HCT116 (cell line): Measurements from ENCODE around the gene TPPP2. TPM values are rescaled to one million over a fixed set of nuclear protein-coding genes. Genes with fewer than 3 reads are reported as not detected.

Experiments used
- ATAC-seq: fragments of 200-7000 bp; cut with Tn5 transposase; 2 replicates; pipeline ENCODE4 v1.9.1; 2020; ENCODE audit warnings: mild to moderate bottlenecking, moderate library complexity
- BruUV-seq: library from RNA; stranded (reverse); fragments of 400-500 nt; replicated peaks from 2 replicates; lab custom pipeline; 2021; lab: Mats Ljungman, UMichigan
- CTCF ChIA-PET: fragments of 300-600 bp; sonication (Branson Sonifier 250); formaldehyde crosslinking; loops from one replicate; lab custom pipeline; 2021; ENCODE audit warnings: antibody characterized with exemption; lab: Charles Lee
- POLR2A ChIA-PET: fragments of 300-600, 350-600 bp; sonication (Branson Sonifier 250); formaldehyde crosslinking; loops from one replicate; lab custom pipeline; 2021; ENCODE audit warnings: antibody characterized with exemption; lab: Charles Lee
- RAD21 ChIA-PET, 2 experiments: fragments of 300-600 bp; sonication (Branson Sonifier 250); formaldehyde crosslinking; loops; one replicate each; lab custom pipeline; 2023; ENCODE audit warnings: low total read pairs in 2 of 2; ENCODE audit not compliant: uncharacterized antibody in 2 of 2, unreplicated experiment in 2 of 2, low non-redundant PET in 1 of 2; lab: Charles Lee
- DNase-seq: peaks from one replicate; pipeline ENCODE4 v3.0.0-alpha.2; 2010; ENCODE audit warnings: low read depth, low spot score
- H2AFZ ChIP-seq: fragments of 200-600 bp; shearing (Covaris generic), sonication (generic); 2 replicates; pipeline ENCODE4 v1.6.1; 2017; ENCODE audit warnings: low read depth, mixed run types, mixed read lengths, antibody characterized with exemption, low read length; ENCODE audit not compliant: poor library complexity, severe bottlenecking
- H3K27ac ChIP-seq: 2 replicates; pipeline ENCODE4 v1.5.1; 2012; ENCODE audit warnings: low read depth, low read length
- H3K27me3 ChIP-seq: fragments of 200-600 bp; sonication (generic); 2 replicates; pipeline ENCODE4 v1.6.1; 2016; ENCODE audit warnings: mixed run types, low read length, mixed read lengths; ENCODE audit not compliant: insufficient read depth
- H3K36me3 ChIP-seq, 2 experiments: fragments of 200-500 bp in 1 of 2; fragments of 200-600 bp in 1 of 2; sonication (Bioruptor generic) in 1 of 2; sonication (generic) in 1 of 2; 2 replicates each; pipeline versions ENCODE4 v1.5.1 to v1.6.1; 2014 to 2016; ENCODE audit warnings: low read length in 2 of 2, inconsistent platforms in 1 of 2, mixed read lengths in 1 of 2, mixed run types in 1 of 2; ENCODE audit not compliant: insufficient read depth in 2 of 2, control insufficient read depth in 1 of 2
- H3K4me1 ChIP-seq, 2 experiments: fragments of 200-600 bp in 1 of 2; sonication (generic) in 1 of 2; 2 replicates each; pipeline versions ENCODE4 v1.5.1 to v1.6.1; 2012 to 2017; ENCODE audit warnings: low read length in 2 of 2, inconsistent platforms in 1 of 2, mild to moderate bottlenecking in 1 of 2, mixed read lengths in 1 of 2, mixed run types in 1 of 2, moderate library complexity in 1 of 2; ENCODE audit not compliant: insufficient read depth in 2 of 2, control insufficient read depth in 1 of 2
- H3K4me2 ChIP-seq: fragments of 200-600 bp; sonication (generic); 2 replicates; pipeline ENCODE4 v1.6.1; 2017; ENCODE audit warnings: mixed run types, low read length, mixed read lengths
- H3K4me3 ChIP-seq, 2 experiments: fragments of 200-600 bp in 1 of 2; sonication (generic) in 1 of 2; replicated peaks in 1 of 2; 2 replicates each; pipeline ENCODE4 v1.5.1; 2011 to 2016; ENCODE audit warnings: low read length in 2 of 2, control low read depth in 1 of 2, low read depth in 1 of 2, mild to moderate bottlenecking in 1 of 2, mixed read lengths in 1 of 2, mixed run types in 1 of 2
- H3K79me2 ChIP-seq: fragments of 200-600 bp; sonication (generic); 2 replicates; pipeline ENCODE4 v1.6.1; 2017; ENCODE audit warnings: mild to moderate bottlenecking, mixed run types, low read length, moderate library complexity, mixed read lengths; ENCODE audit not compliant: insufficient read depth
- H3K9ac ChIP-seq: fragments of 200-600 bp; sonication (generic); 2 replicates; pipeline ENCODE4 v1.6.1; 2016; ENCODE audit warnings: low read length, mixed read lengths
- H3K9me2 ChIP-seq: fragments of 200-600 bp; sonication (generic), shearing (Covaris generic); 2 replicates; pipeline ENCODE4 v1.6.1; 2017; ENCODE audit warnings: mixed run types, mild to moderate bottlenecking, moderate library complexity; ENCODE audit not compliant: insufficient read depth
- H3K9me3 ChIP-seq, 2 experiments: fragments of 200-500 bp in 1 of 2; fragments of 200-600 bp in 1 of 2; sonication (Bioruptor generic) in 1 of 2; sonication (generic) in 1 of 2; 2 replicates each; pipeline ENCODE4 v1.6.1; 2014 to 2017; ENCODE audit warnings: low read length in 2 of 2, mixed read lengths in 2 of 2, inconsistent platforms in 1 of 2, low read depth in 1 of 2, mild to moderate bottlenecking in 1 of 2, mixed run types in 1 of 2, moderate library complexity in 1 of 2; ENCODE audit not compliant: control insufficient read depth in 1 of 2, insufficient read depth in 1 of 2
- H4K20me1 ChIP-seq: fragments of 200-600 bp; sonication (generic), shearing (Covaris generic); 2 replicates; pipeline ENCODE4 v1.6.1; 2017; ENCODE audit warnings: mixed run types, mild to moderate bottlenecking, moderate library complexity; ENCODE audit not compliant: insufficient read depth
- CTCF ChIP-seq, 3 experiments: fragments of 200-600 bp in 1 of 3; sonication (generic) in 1 of 3; IDR thresholded peaks in 2 of 3; conservative IDR thresholded peaks in 1 of 3; 2 replicates each; pipeline ENCODE4 v1.5.1; 2012 to 2017; ENCODE audit warnings: low read depth in 2 of 3, low read length in 2 of 3, antibody characterized with exemption in 1 of 3, borderline replicate concordance in 1 of 3, control low read depth in 1 of 3, mild to moderate bottlenecking in 1 of 3, mixed read lengths in 1 of 3, mixed run types in 1 of 3, moderate library complexity in 1 of 3; ENCODE audit not compliant: insufficient read depth in 1 of 3
- EZH2phosphoT487 ChIP-seq: fragments of 200-600 bp; IDR thresholded peaks from 2 replicates; pipeline ENCODE4 v1.6.1; 2018; ENCODE audit warnings: antibody characterized with exemption, borderline replicate concordance
- FOSL1 ChIP-seq: IDR thresholded peaks from 2 replicates; pipeline ENCODE4 v1.6.1; 2012; ENCODE audit warnings: low read depth
- JUND ChIP-seq: IDR thresholded peaks from 2 replicates; pipeline ENCODE4 v1.6.1; 2012
- MAX ChIP-seq: IDR thresholded peaks from 2 replicates; pipeline ENCODE4 v1.6.1; 2012
- REST ChIP-seq: IDR thresholded peaks from 2 replicates; pipeline ENCODE4 v1.6.1; 2012; ENCODE audit warnings: low read depth
- SRF ChIP-seq: IDR thresholded peaks from 2 replicates; pipeline ENCODE4 v1.6.1; 2012; ENCODE audit warnings: low read depth
- TCF7L2 ChIP-seq: IDR thresholded peaks from 2 replicates; pipeline ENCODE4 v1.7.0; 2011; ENCODE audit warnings: borderline replicate concordance, inconsistent platforms; ENCODE audit not compliant: insufficient read depth, insufficient read length; ENCODE audit errors: extremely low read depth
- ZBTB33 ChIP-seq: IDR thresholded peaks from 2 replicates; pipeline ENCODE4 v1.6.1; 2011; ENCODE audit warnings: mild to moderate bottlenecking, low read length, moderate library complexity; ENCODE audit not compliant: insufficient replicate concordance; ENCODE audit errors: extremely low read depth
- ZFX ChIP-seq: fragments of 450-650 bp; IDR thresholded peaks from 2 replicates; pipeline ENCODE4 v1.6.1; 2017
- ZNF274 ChIP-seq: fragments of 200-500 bp; sonication (Bioruptor generic); IDR thresholded peaks from 2 replicates; pipeline ENCODE4 v1.6.1; 2014; ENCODE audit warnings: mild to moderate bottlenecking, low read depth, low read length, inconsistent platforms
- intact Hi-C: fragments of 100-400 bp; cut with micrococcal nuclease; formaldehyde crosslinking; loops from 2 replicates; pipeline ENCODE4 v1.10.0; 2022
- total RNA-seq: library from RNA; stranded (reverse); gene quantifications from one replicate; pipeline ENCODE4 v1.2.1, GENCODE V29; 2021; ENCODE audit not compliant: unreplicated experiment

Gene TPPP2
- total RNA-seq, 1 experiment from 2014 or later = not detected

- CTCF ChIA-PET = interaction anchor here (5.2 kb wide), 1 partner anchor 18 kb away, joined by 25 read pairs; no protein-coding TSS in a partner anchor
- H4K20me1 ChIP-seq = no peaks in the 10 kb centered on the region
- H3K79me2 ChIP-seq = no peaks in the 10 kb centered on the region
- H3K9me3 ChIP-seq = no peaks in the 10 kb centered on the region
- no peak for ATAC-seq
- H3K9me2 ChIP-seq = no peaks in the 10 kb centered on the region
- H3K4me1 ChIP-seq = peaks cover 0 to 7% of the 10 kb centered on the region in 2 experiments; a peak in 1 of 4 replicates
- POLR2A ChIA-PET = no interaction called here
- no peak overlapping the region for H3K4me2 ChIP-seq
- no peak overlapping the region for H2AFZ ChIP-seq
- H3K9ac ChIP-seq = no peak overlapping the region
- no peak overlapping the region for H3K4me3 ChIP-seq
- H3K36me3 ChIP-seq = no peaks in the 10 kb centered on the region
- H3K27me3 ChIP-seq = no peaks in the 10 kb centered on the region; the same call in 1 of the 2 replicates
- intact Hi-C loops = no loop called here
- TF ChIP-seq FOSL1 = no peak
- TF ChIP-seq, all 23 proteins: peak for 0
- DNase-seq = no peak
- RAD21 ChIA-PET = no interaction called here
- no peak overlapping the region for H3K27ac ChIP-seq
- BruUV-seq = no TSS peak
Measured at GRCh38 chr14:21033133-21033698, 3.2 kb downstream of the TPPP2 start.

- intact Hi-C loops = no loop called here
- Histone ChIP-seq H3K9me3 (no peaks in the 10 kb centered on the region), H3K79me2 (no peaks in the 10 kb centered on the region), H3K27me3 (no peaks in the 10 kb centered on the region; the same call in 1 of the 2 replicates), H3K36me3 (no peaks in the 10 kb centered on the region), H4K20me1 (no peaks in the 10 kb centered on the region), H3K9me2 (no peaks in the 10 kb centered on the region), H3K27ac (no peak within 1 kb of the TSS), H3K4me2 (no peak within 1 kb of the TSS), H2AFZ (no peak within 1 kb of the TSS), H3K4me1 (peaks cover 0 to 7% of the 10 kb centered on the region in 2 experiments; a peak in 1 of 4 replicates), H3K9ac (no peak within 1 kb of the TSS), H3K4me3 (no peak within 1 kb of the TSS)
- ChIA-PET POLR2A (no interaction called here), RAD21 (no interaction called here), CTCF (interaction anchor here (5.2 kb wide), 1 partner anchor 20 kb away, joined by 25 read pairs; no protein-coding TSS in a partner anchor)
- ATAC-seq (no peak), DNase-seq (no peak)
- no TSS peak for BruUV-seq
- TF ChIP-seq MAX = no peak
- TF ChIP-seq ZBTB33 = no peak
- TF ChIP-seq TCF7L2 = no peak
- TF ChIP-seq ZNF274 = no peak
- TF ChIP-seq REST = no peak
- no peak for TF ChIP-seq JUND
- TF ChIP-seq EZH2phosphoT487 = no peak
- no peak for TF ChIP-seq SRF
- no peak for TF ChIP-seq CTCF (IDR thresholded peaks at IDR 0.05 in 2 of 3, conservative IDR thresholded peaks at IDR 0.05 in 1 of 3; ENCODE audit: borderline replicate concordance in 1 of 3, insufficient read depth in 1 of 3, low read depth in 2 of 3, low read length in 2 of 3)
- no peak for TF ChIP-seq ZFX
Measured at GRCh38 chr14:21034707-21035106, 4.7 kb downstream of the TPPP2 start, which contains the start of gene RNASE13. Gene RNASE13 (minus strand): TSS chr14:21034807. CDS start chr14:21034288, 519 bp downstream.
